K562 (cell line): ENCODE measurements around the gene ATP9B. TPM values are rescaled to one million over a fixed set of nuclear protein-coding genes. Genes with fewer than 3 reads are reported as not detected.

Experiments
- KAT2B ChIP-seq: IDR thresholded peaks from one replicate; pipeline ENCODE4 v1.6.1; 2012; ENCODE audit warnings: low read depth, mild to moderate bottlenecking, control low read depth, inconsistent platforms, low read length, moderate library complexity
- KDM2B ChIP-seq: fragments of 250-450 bp; sonication (Bioruptor Pico); IDR thresholded peaks from 2 replicates; pipeline ENCODE4 v1.8.0; 2021; ENCODE audit warnings: mild to moderate bottlenecking, moderate library complexity
- MTA3 ChIP-seq: fragments of 450-650 bp; formaldehyde crosslinking; IDR thresholded peaks from 2 replicates; pipeline ENCODE4 v1.6.1; 2017; ENCODE audit warnings: mild to moderate bottlenecking, borderline replicate concordance
- PCBP1 ChIP-seq: fragments of 200-400 bp; formaldehyde crosslinking; IDR thresholded peaks from 2 replicates; pipeline ENCODE4 v1.6.1; 2018; ENCODE audit warnings: mild to moderate bottlenecking, low read depth, low read length; ENCODE audit not compliant: poor library complexity, severe bottlenecking
- RBBP5 ChIP-seq: fragments of 200-600 bp; sonication (generic); IDR thresholded peaks from 2 replicates; pipeline ENCODE4 v1.6.1; 2012; ENCODE audit warnings: borderline replicate concordance, mild to moderate bottlenecking, low read length, control low read depth, inconsistent platforms; ENCODE audit not compliant: insufficient read depth, poor library complexity, severe bottlenecking
- RBM17 ChIP-seq: fragments of 200-400 bp; formaldehyde crosslinking; IDR thresholded peaks from 2 replicates; pipeline ENCODE4 v1.6.1; 2017; ENCODE audit warnings: low read depth, mild to moderate bottlenecking, low read length, borderline replicate concordance
- REST ChIP-seq, 2 experiments: fragments of 450-650 bp; formaldehyde crosslinking in 1 of 2; IDR thresholded peaks; 2 replicates each; pipeline versions ENCODE4 v1.4.0 to v1.6.1; 2014 to 2020; ENCODE audit warnings: mild to moderate bottlenecking in 2 of 2, borderline replicate concordance in 1 of 2, low read depth in 1 of 2
- SUPT5H ChIP-seq: fragments of 450-650 bp; IDR thresholded peaks from 2 replicates; pipeline ENCODE4 v1.6.1; 2016
- TAF9B ChIP-seq: fragments of 450-650 bp; IDR thresholded peaks from 2 replicates; pipeline ENCODE4 v1.6.1; 2018; ENCODE audit warnings: mild to moderate bottlenecking; ENCODE audit not compliant: partially characterized antibody
- XRCC5 ChIP-seq: fragments of 200-400 bp; formaldehyde crosslinking; IDR thresholded peaks from 2 replicates; pipeline ENCODE4 v1.6.1; 2017; ENCODE audit warnings: low read depth, mild to moderate bottlenecking, low read length
- ZNF507 ChIP-seq: conservative IDR thresholded peaks from 2 replicates; pipeline ENCODE4 v1.6.1; 2017; ENCODE audit warnings: missing genetic modification characterization, missing compliant biosample characterization
- ZNF830 ChIP-seq: fragments of 250-450 bp; sonication (Bioruptor Pico); IDR thresholded peaks from 2 replicates; pipeline ENCODE4 v1.5.0; 2021; ENCODE audit warnings: mild to moderate bottlenecking
- polyA plus RNA-seq, 8 experiments: library from polyadenylated mRNA; depleted of rRNA in 4 of 8; stranded (reverse) in 5 of 8; unstranded in 3 of 8; fragments of >200 nt; fragmentation: Nextera tagmentation in 2 of 8; fragmentation: Illumina TruSeq in 1 of 8; extraction: Ambion mirVana in 2 of 8; extraction: Trizol in 1 of 8; gene quantifications; 2 replicates each; pipeline versions ENCODE4 v1.2.1 to v1.2.3, GENCODE V29; 2011 to 2014; ENCODE audit warnings: inconsistent platforms in 1 of 8, missing spikeins in 1 of 8
- total RNA-seq, 7 experiments: library from RNA; depleted of rRNA in 6 of 7; stranded (reverse); fragments of >200 nt in 6 of 7; fragmentation: Illumina TruSeq in 2 of 7; extraction: Trizol in 2 of 7; gene quantifications; 2 replicates each; pipeline versions ENCODE4 v1.2.1 to v1.2.3, GENCODE V29; 2011 to 2021; ENCODE audit warnings: low replicate concordance in 1 of 7
- TF ChIP-seq, protein P1 (sequence below), 2 experiments: IDR thresholded peaks; 2 replicates each; pipeline ENCODE4 v1.6.1; 2012; ENCODE audit warnings: improper control_type of control experiment in 2 of 2, low read depth in 2 of 2, low read length in 2 of 2, borderline replicate concordance in 1 of 2
- TF ChIP-seq, protein P2 (sequence below): IDR thresholded peaks from 3 replicates; pipeline ENCODE4 v1.6.1; 2011; ENCODE audit warnings: borderline replicate concordance, mild to moderate bottlenecking; ENCODE audit not compliant: insufficient read length, insufficient read depth

Gene ATP9B
- total and polyA plus RNA-seq, 9 of the 15 experiments (the other 6 are each of a cell fraction or from before 2014, with no cell fraction given), result 0.66 to 13.2 (median 7.9) TPM

DNA sequence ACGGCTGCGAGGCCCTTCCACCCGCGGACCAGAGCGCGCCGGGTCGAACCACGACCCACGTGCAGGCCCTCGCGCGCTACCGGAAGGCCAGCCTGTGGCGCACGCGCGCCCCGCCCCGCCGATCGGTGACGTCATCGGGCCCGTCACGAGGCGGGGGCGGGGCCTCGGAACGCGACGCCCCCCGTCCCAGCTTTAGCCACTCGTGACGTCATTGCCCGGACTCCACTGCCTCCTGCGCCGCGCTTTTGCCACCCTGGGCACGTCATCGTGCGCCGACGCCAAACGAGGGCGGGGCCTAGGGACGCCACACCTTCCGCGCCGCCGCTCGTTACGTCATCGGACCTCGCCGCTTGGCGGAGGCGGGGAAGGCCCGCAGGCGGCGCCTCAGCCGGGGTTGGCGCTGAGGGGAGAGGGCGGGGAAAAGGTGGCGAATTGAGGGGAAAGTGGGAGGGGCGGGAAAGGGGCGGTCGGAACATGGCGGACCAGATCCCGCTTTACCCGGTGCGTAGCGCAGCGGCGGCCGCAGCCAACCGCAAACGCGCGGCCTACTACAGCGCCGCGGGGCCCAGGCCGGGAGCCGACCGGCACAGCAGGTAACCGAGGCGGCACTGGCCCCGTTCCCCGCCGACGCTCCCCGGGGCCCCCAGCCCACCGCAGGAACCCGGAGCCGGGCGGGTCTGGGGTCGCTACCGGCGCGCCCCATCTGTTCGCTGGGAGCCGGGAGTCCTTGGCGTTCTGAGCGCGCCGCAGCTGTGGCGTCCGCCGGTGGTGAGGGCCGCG, at the start of gene ATP9B (continued):
- TF ChIP-seq, protein P1, sequence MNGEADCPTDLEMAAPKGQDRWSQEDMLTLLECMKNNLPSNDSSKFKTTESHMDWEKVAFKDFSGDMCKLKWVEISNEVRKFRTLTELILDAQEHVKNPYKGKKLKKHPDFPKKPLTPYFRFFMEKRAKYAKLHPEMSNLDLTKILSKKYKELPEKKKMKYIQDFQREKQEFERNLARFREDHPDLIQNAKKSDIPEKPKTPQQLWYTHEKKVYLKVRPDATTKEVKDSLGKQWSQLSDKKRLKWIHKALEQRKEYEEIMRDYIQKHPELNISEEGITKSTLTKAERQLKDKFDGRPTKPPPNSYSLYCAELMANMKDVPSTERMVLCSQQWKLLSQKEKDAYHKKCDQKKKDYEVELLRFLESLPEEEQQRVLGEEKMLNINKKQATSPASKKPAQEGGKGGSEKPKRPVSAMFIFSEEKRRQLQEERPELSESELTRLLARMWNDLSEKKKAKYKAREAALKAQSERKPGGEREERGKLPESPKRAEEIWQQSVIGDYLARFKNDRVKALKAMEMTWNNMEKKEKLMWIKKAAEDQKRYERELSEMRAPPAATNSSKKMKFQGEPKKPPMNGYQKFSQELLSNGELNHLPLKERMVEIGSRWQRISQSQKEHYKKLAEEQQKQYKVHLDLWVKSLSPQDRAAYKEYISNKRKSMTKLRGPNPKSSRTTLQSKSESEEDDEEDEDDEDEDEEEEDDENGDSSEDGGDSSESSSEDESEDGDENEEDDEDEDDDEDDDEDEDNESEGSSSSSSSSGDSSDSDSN (IDR thresholded peaks at IDR 0.05; ENCODE audit: borderline replicate concordance in 1 of 2, low read depth in 2 of 2, low read length in 2 of 2), result peak in 1 of 2 experiments; percentile 32; a peak in 1 of 4 replicates
- TF ChIP-seq XRCC5 (no peak), RBM17 (no peak), TAF9B (no peak), REST (IDR thresholded peaks at IDR 0.05; ENCODE audit: borderline replicate concordance) (no peak), REST (CRISPR knock-in tag; IDR thresholded peaks at IDR 0.05; ENCODE audit: low read depth) (no peak), ZNF507 (tag) (no peak), RBBP5 (peak; percentile 89), MTA3 (peak; percentile 96), KAT2B (no peak), PCBP1 (peak; percentile 69), ZNF830 (CRISPR knock-in tag) (no peak), SUPT5H (peak; percentile 58), KDM2B (no peak)
- TF ChIP-seq, protein P2, sequence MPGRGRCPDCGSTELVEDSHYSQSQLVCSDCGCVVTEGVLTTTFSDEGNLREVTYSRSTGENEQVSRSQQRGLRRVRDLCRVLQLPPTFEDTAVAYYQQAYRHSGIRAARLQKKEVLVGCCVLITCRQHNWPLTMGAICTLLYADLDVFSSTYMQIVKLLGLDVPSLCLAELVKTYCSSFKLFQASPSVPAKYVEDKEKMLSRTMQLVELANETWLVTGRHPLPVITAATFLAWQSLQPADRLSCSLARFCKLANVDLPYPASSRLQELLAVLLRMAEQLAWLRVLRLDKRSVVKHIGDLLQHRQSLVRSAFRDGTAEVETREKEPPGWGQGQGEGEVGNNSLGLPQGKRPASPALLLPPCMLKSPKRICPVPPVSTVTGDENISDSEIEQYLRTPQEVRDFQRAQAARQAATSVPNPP, result no peak
